HEK293 (cell line): Measurements from ENCODE around the gene PIM2.

Source experiments
- HOXA7 ChIP-seq: sonication (generic); formaldehyde crosslinking; IDR thresholded peaks from 2 replicates; pipeline ENCODE4 v1.8.1; 2022; ENCODE audit warnings: missing genetic modification reagents, borderline replicate concordance
- TCF7L2 ChIP-seq: IDR thresholded peaks from 2 replicates; pipeline ENCODE4 v1.6.1; 2011; ENCODE audit warnings: low read depth, mild to moderate bottlenecking, inconsistent platforms, low read length, moderate library complexity, borderline replicate concordance
- ZNF394 ChIP-seq: fragments of 450-650 bp; formaldehyde crosslinking; IDR thresholded peaks from 2 replicates; pipeline ENCODE4 v1.5.1; 2016; ENCODE audit warnings: missing biosample characterization, missing genetic modification characterization, mild to moderate bottlenecking, moderate library complexity, borderline replicate concordance
- ZNF561 ChIP-seq: fragments of 450-650 bp; IDR thresholded peaks from 2 replicates; pipeline ENCODE4 v1.5.1; 2018; ENCODE audit warnings: missing biosample characterization, missing genetic modification characterization, borderline replicate concordance
- ZNF792 ChIP-seq: fragments of 450-650 bp; formaldehyde crosslinking; IDR thresholded peaks from 2 replicates; pipeline ENCODE4 v1.5.1; 2016; ENCODE audit warnings: missing biosample characterization, missing genetic modification characterization
- TF ChIP-seq, protein P1 (sequence below): fragments of 450-650 bp; formaldehyde crosslinking; IDR thresholded peaks from 2 replicates; pipeline ENCODE4 v1.5.1; 2016; ENCODE audit warnings: missing biosample characterization, missing genetic modification characterization
- TF ChIP-seq, protein P2 (sequence below): fragments of 450-650 bp; formaldehyde crosslinking; IDR thresholded peaks from 2 replicates; pipeline ENCODE4 v1.5.1; 2016; ENCODE audit warnings: missing biosample characterization, missing genetic modification characterization
- TF ChIP-seq, protein P3 (sequence below): fragments of 450-650 bp; formaldehyde crosslinking; IDR thresholded peaks from 2 replicates; pipeline ENCODE4 v1.5.1; 2016; ENCODE audit warnings: missing biosample characterization, missing genetic modification characterization

DNA sequence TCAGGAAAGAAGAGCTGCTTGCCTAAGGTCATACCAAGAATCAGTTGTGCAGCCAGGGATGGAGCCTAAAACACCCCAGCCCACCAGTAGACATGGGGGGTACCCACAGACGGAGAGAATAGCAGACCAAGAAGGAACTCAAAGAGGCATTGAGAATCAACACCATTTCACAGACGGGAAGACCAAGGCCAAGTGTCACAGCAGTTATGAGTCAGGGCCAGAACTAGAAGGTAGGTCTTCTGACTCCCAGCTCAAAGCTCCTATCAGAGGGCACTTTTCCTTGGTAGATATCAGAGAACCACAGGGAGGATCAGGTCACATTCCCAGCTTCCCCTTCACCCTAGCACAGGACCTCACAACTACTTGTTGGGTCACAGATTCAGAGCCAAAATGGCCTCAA lies 24.1 kb upstream of the PIM2 start:
- TF ChIP-seq HOXA7 (no peak), ZNF792 (no peak), ZNF561 (tag by site-specific recombination) (no peak), TCF7L2 (no peak), ZNF394 (tag by site-specific recombination) (no peak)
- TF ChIP-seq, protein P1, sequence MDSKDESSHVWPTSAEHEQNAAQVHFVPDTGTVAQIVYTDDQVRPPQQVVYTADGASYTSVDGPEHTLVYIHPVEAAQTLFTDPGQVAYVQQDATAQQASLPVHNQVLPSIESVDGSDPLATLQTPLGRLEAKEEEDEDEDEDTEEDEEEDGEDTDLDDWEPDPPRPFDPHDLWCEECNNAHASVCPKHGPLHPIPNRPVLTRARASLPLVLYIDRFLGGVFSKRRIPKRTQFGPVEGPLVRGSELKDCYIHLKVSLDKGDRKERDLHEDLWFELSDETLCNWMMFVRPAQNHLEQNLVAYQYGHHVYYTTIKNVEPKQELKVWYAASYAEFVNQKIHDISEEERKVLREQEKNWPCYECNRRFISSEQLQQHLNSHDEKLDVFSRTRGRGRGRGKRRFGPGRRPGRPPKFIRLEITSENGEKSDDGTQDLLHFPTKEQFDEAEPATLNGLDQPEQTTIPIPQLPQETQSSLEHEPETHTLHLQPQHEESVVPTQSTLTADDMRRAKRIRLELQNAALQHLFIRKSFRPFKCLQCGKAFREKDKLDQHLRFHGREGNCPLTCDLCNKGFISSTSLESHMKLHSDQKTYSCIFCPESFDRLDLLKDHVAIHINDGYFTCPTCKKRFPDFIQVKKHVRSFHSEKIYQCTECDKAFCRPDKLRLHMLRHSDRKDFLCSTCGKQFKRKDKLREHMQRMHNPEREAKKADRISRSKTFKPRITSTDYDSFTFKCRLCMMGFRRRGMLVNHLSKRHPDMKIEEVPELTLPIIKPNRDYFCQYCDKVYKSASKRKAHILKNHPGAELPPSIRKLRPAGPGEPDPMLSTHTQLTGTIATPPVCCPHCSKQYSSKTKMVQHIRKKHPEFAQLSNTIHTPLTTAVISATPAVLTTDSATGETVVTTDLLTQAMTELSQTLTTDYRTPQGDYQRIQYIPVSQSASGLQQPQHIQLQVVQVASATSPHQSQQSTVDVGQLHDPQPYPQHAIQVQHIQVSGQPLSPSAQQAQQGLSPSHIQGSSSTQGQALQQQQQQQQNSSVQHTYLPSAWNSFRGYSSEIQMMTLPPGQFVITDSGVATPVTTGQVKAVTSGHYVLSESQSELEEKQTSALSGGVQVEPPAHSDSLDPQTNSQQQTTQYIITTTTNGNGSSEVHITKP (tag by site-specific recombination), result no peak
- TF ChIP-seq, protein P2, sequence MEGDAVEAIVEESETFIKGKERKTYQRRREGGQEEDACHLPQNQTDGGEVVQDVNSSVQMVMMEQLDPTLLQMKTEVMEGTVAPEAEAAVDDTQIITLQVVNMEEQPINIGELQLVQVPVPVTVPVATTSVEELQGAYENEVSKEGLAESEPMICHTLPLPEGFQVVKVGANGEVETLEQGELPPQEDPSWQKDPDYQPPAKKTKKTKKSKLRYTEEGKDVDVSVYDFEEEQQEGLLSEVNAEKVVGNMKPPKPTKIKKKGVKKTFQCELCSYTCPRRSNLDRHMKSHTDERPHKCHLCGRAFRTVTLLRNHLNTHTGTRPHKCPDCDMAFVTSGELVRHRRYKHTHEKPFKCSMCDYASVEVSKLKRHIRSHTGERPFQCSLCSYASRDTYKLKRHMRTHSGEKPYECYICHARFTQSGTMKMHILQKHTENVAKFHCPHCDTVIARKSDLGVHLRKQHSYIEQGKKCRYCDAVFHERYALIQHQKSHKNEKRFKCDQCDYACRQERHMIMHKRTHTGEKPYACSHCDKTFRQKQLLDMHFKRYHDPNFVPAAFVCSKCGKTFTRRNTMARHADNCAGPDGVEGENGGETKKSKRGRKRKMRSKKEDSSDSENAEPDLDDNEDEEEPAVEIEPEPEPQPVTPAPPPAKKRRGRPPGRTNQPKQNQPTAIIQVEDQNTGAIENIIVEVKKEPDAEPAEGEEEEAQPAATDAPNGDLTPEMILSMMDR (tag by site-specific recombination), result no peak
- TF ChIP-seq, protein P3, sequence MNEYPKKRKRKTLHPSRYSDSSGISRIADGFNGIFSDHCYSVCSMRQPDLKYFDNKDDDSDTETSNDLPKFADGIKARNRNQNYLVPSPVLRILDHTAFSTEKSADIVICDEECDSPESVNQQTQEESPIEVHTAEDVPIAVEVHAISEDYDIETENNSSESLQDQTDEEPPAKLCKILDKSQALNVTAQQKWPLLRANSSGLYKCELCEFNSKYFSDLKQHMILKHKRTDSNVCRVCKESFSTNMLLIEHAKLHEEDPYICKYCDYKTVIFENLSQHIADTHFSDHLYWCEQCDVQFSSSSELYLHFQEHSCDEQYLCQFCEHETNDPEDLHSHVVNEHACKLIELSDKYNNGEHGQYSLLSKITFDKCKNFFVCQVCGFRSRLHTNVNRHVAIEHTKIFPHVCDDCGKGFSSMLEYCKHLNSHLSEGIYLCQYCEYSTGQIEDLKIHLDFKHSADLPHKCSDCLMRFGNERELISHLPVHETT (tag by site-specific recombination), result no peak
